ENCODE data around the gene ZNF557.
"Not testable (repeated sequence)": the region's sequence is repeated elsewhere in the genome, so short reads cannot be mapped to it uniquely, and the experiment has no call there.

The ZNF557 gene

GRCh38 chr19:7069042-7069903 is at the start of gene ZNF557:
TSS of gene ZNF557 (plus strand) at chr19:7069703. CDS start at chr19:7075075, 5,372 bp downstream.
- no peak for TF ChIP-seq CTCF (IDR thresholded peaks at IDR 0.05; ENCODE audit: low read depth, low read length, missing control alignments)
- DNase-seq (ENCODE audit: low read depth): peak; percentile 94
- peak within 1 kb of the TSS; percentile 100 for H3K4me3 ChIP-seq (ENCODE audit: low read depth, low read length)

GRCh38 chr19:7021331-7021730 is 48.2 kb upstream of the ZNF557 start, which contains the start of gene MBD3L2B:
TSS of gene MBD3L2B (minus strand) at chr19:7021431. CDS start at chr19:7021397, 34 bp downstream.
- not testable (repeated sequence) for H3K4me3 ChIP-seq (ENCODE audit: low read depth, low read length); DNase-seq (ENCODE audit: low read depth)

- not testable (repeated sequence) for H3K4me3 ChIP-seq (ENCODE audit: low read depth, low read length); DNase-seq (ENCODE audit: low read depth)
Measured at GRCh38 chr19:7028790-7029189, 40.7 kb upstream of the ZNF557 start.

GRCh38 chr19:7030278-7030677 is 39.2 kb upstream of the ZNF557 start, which contains the start of gene MBD3L5:
TSS of gene MBD3L5 (plus strand) at chr19:7030578. CDS start at chr19:7030612, 34 bp downstream.
- H3K4me3 ChIP-seq (ENCODE audit: low read depth, low read length); DNase-seq (ENCODE audit: low read depth): not testable (repeated sequence)

- DNase-seq (ENCODE audit: low read depth); H3K4me3 ChIP-seq (ENCODE audit: low read depth, low read length): not testable (repeated sequence)
Measured at GRCh38 chr19:7040079-7040478, 29.4 kb upstream of the ZNF557 start, which contains the start of gene MBD3L4. TSS of gene MBD3L4 (minus strand) at chr19:7040179. CDS start at chr19:7040144, 35 bp downstream.

- H3K4me3 ChIP-seq (ENCODE audit: low read depth, low read length): not testable (repeated sequence)
Measured at GRCh38 chr19:7041563-7041962, 27.9 kb upstream of the ZNF557 start.

GRCh38 chr19:7049021-7049420 is 20.5 kb upstream of the ZNF557 start, which contains the start of gene MBD3L2:
TSS of gene MBD3L2 (plus strand) at chr19:7049321. CDS start at chr19:7049374, 53 bp downstream.
- not testable (repeated sequence) for DNase-seq (ENCODE audit: low read depth); H3K4me3 ChIP-seq (ENCODE audit: low read depth, low read length)

More at GRCh38 chr19:7041563-7041962, 27.9 kb upstream of the ZNF557 start:
- not testable (repeated sequence) for DNase-seq (ENCODE audit: low read depth)

- not testable (repeated sequence) for H3K4me3 ChIP-seq (ENCODE audit: low read depth, low read length); DNase-seq (ENCODE audit: low read depth)
Measured at GRCh38 chr19:7051421-7051820, 18.1 kb upstream of the ZNF557 start.

- not testable (repeated sequence) for DNase-seq (ENCODE audit: low read depth); H3K4me3 ChIP-seq (ENCODE audit: low read depth, low read length)
Measured at GRCh38 chr19:7052896-7053295, 16.6 kb upstream of the ZNF557 start.

GRCh38 chr19:7054635-7055368 is 14.7 kb upstream of the ZNF557 start:
- DNase-seq (ENCODE audit: low read depth); H3K4me3 ChIP-seq (ENCODE audit: low read depth, low read length): not testable (repeated sequence)

- H3K4me3 ChIP-seq (ENCODE audit: low read depth, low read length); DNase-seq (ENCODE audit: low read depth): not testable (repeated sequence)
Measured at GRCh38 chr19:7055679-7056078, 13.8 kb upstream of the ZNF557 start.

- not testable (repeated sequence) for DNase-seq (ENCODE audit: low read depth)
Measured at GRCh38 chr19:7056371-7056770, 13.1 kb upstream of the ZNF557 start.

GRCh38 chr19:7058576-7058975 is 10.9 kb upstream of the ZNF557 start, which contains the start of gene MBD3L3:
TSS of gene MBD3L3 (minus strand) at chr19:7058676. CDS start at chr19:7058605, 71 bp downstream.
- DNase-seq (ENCODE audit: low read depth); H3K4me3 ChIP-seq (ENCODE audit: low read depth, low read length): not testable (repeated sequence)

More at GRCh38 chr19:7056371-7056770, 13.1 kb upstream of the ZNF557 start:
- H3K4me3 ChIP-seq (ENCODE audit: low read depth, low read length): not testable (repeated sequence)

- not testable (repeated sequence) for H3K4me3 ChIP-seq (ENCODE audit: low read depth, low read length); DNase-seq (ENCODE audit: low read depth)
Measured at GRCh38 chr19:7059977-7060376, 9.5 kb upstream of the ZNF557 start.
